HEK293 (cell line): Measurements from ENCODE around the gene ITGA11.

Experiments
- CTCF ChIA-PET: fragments of 350-600 bp; formaldehyde crosslinking; extraction: SDS; loops from one replicate; lab custom pipeline; 2021; ENCODE audit warnings: antibody characterized with exemption; lab: Yijun Ruan, JAX
- POLR2A ChIA-PET: fragments of 300-600 bp; formaldehyde crosslinking; extraction: SDS; loops from one replicate; lab custom pipeline; 2020; ENCODE audit warnings: antibody characterized with exemption, inconsistent platforms; lab: Yijun Ruan, JAX
- H3K27ac ChIP-seq: fragments of 200-500 bp; sonication (Bioruptor generic); 2 replicates; pipeline ENCODE4 v1.5.1; 2014; ENCODE audit warnings: low read depth, low read length, control low read depth, inconsistent platforms; ENCODE audit errors: extremely low read depth
- H3K36me3 ChIP-seq, 2 experiments: fragments of 200-500 bp in 1 of 2; sonication (Bioruptor generic) in 1 of 2; 1 replicate in 1 of 2; 2 replicates in 1 of 2; pipeline ENCODE4 v1.5.1; 2014 to 2017; ENCODE audit warnings: inconsistent platforms in 2 of 2, low read length in 2 of 2; ENCODE audit not compliant: control insufficient read depth in 2 of 2, insufficient read depth in 1 of 2
- H3K4me1 ChIP-seq: fragments of 200-500 bp; sonication (Bioruptor generic); 2 replicates; pipeline ENCODE4 v1.5.1; 2014; ENCODE audit warnings: mild to moderate bottlenecking, low read length, inconsistent platforms; ENCODE audit not compliant: control insufficient read depth, insufficient read depth
- H3K4me3 ChIP-seq: 2 replicates; pipeline ENCODE4 v1.5.1; 2011; ENCODE audit warnings: low read depth, mild to moderate bottlenecking, control low read depth, low read length, moderate library complexity
- H3K9me3 ChIP-seq: fragments of 200-500 bp; sonication (Bioruptor generic); 2 replicates; pipeline ENCODE4 v1.5.1; 2014; ENCODE audit warnings: low read depth, low read length, inconsistent platforms; ENCODE audit not compliant: control insufficient read depth, insufficient read depth
- BCL11A ChIP-seq: fragments of 450-650 bp; formaldehyde crosslinking; IDR thresholded peaks from 2 replicates; pipeline ENCODE4 v1.5.1; 2016; ENCODE audit warnings: low read depth, missing biosample characterization, missing genetic modification characterization
- FEZF1 ChIP-seq: fragments of 450-650 bp; formaldehyde crosslinking; IDR thresholded peaks from 2 replicates; pipeline ENCODE4 v1.5.1; 2016; ENCODE audit warnings: missing biosample characterization, missing genetic modification characterization
- GLIS2 ChIP-seq: fragments of 450-650 bp; formaldehyde crosslinking; IDR thresholded peaks from 2 replicates; pipeline ENCODE4 v1.5.1; 2016; ENCODE audit warnings: missing biosample characterization, missing genetic modification characterization
- KLF16 ChIP-seq: fragments of 450-650 bp; formaldehyde crosslinking; IDR thresholded peaks from 2 replicates; pipeline ENCODE4 v1.5.1; 2017; ENCODE audit warnings: missing biosample characterization, missing genetic modification characterization
- KLF8 ChIP-seq: fragments of 450-650 bp; formaldehyde crosslinking; IDR thresholded peaks from 2 replicates; pipeline ENCODE4 v1.5.1; 2016; ENCODE audit warnings: missing biosample characterization, missing genetic modification characterization
- OVOL3 ChIP-seq: fragments of 450-650 bp; formaldehyde crosslinking; IDR thresholded peaks from 2 replicates; pipeline ENCODE4 v1.5.1; 2016; ENCODE audit warnings: missing biosample characterization, missing genetic modification characterization
- REPIN1 ChIP-seq: fragments of 450-650 bp; formaldehyde crosslinking; IDR thresholded peaks from 2 replicates; pipeline ENCODE4 v1.5.1; 2017; ENCODE audit warnings: missing biosample characterization, missing genetic modification characterization, low read depth
- SP7 ChIP-seq: fragments of 450-650 bp; formaldehyde crosslinking; IDR thresholded peaks from 2 replicates; pipeline ENCODE4 v1.5.1; 2016; ENCODE audit warnings: missing biosample characterization, missing genetic modification characterization
- ZBTB48 ChIP-seq: fragments of 450-650 bp; formaldehyde crosslinking; IDR thresholded peaks from 2 replicates; pipeline ENCODE4 v1.5.1; 2016; ENCODE audit warnings: missing biosample characterization, missing genetic modification characterization
- ZNF140 ChIP-seq: fragments of 450-650 bp; formaldehyde crosslinking; IDR thresholded peaks from 2 replicates; pipeline ENCODE4 v1.5.1; 2016; ENCODE audit warnings: missing biosample characterization, missing genetic modification characterization
- ZNF184 ChIP-seq: fragments of 450-650 bp; IDR thresholded peaks from 2 replicates; pipeline ENCODE4 v1.5.1; 2018; ENCODE audit warnings: missing biosample characterization, mild to moderate bottlenecking, missing genetic modification characterization
- ZNF362 ChIP-seq: fragments of 450-650 bp; formaldehyde crosslinking; IDR thresholded peaks from 2 replicates; pipeline ENCODE4 v1.5.1; 2016; ENCODE audit warnings: missing biosample characterization, missing genetic modification characterization
- ZNF366 ChIP-seq: fragments of 450-650 bp; formaldehyde crosslinking; conservative IDR thresholded peaks from 2 replicates; pipeline ENCODE4 v1.5.1; 2016; ENCODE audit warnings: missing biosample characterization, missing genetic modification characterization
- ZNF433 ChIP-seq: fragments of 450-650 bp; formaldehyde crosslinking; IDR thresholded peaks from 2 replicates; pipeline ENCODE4 v1.5.1; 2016; ENCODE audit warnings: missing biosample characterization, missing genetic modification characterization, low read depth
- ZNF449 ChIP-seq: fragments of 450-650 bp; formaldehyde crosslinking; IDR thresholded peaks from 2 replicates; pipeline ENCODE4 v1.5.1; 2017; ENCODE audit warnings: missing biosample characterization, mild to moderate bottlenecking, missing genetic modification characterization, moderate library complexity
- ZNF488 ChIP-seq: fragments of 450-650 bp; formaldehyde crosslinking; IDR thresholded peaks from 2 replicates; pipeline ENCODE4 v1.5.1; 2016; ENCODE audit warnings: missing biosample characterization, missing genetic modification characterization
- ZNF510 ChIP-seq: fragments of 450-650 bp; formaldehyde crosslinking; IDR thresholded peaks from 2 replicates; pipeline ENCODE4 v1.5.1; 2018; ENCODE audit warnings: mild to moderate bottlenecking, missing genetic modification characterization, missing biosample characterization; ENCODE audit not compliant: insufficient replicate concordance
- ZNF513 ChIP-seq: fragments of 450-650 bp; IDR thresholded peaks from 2 replicates; pipeline ENCODE4 v1.5.1; 2018; ENCODE audit warnings: missing biosample characterization, missing genetic modification characterization
- ZNF548 ChIP-seq: fragments of 450-650 bp; formaldehyde crosslinking; IDR thresholded peaks from 2 replicates; pipeline ENCODE4 v1.5.1; 2016; ENCODE audit warnings: missing biosample characterization, missing genetic modification characterization
- ZNF549 ChIP-seq: fragments of 450-650 bp; IDR thresholded peaks from 2 replicates; pipeline ENCODE4 v1.5.1; 2018; ENCODE audit warnings: missing biosample characterization, missing genetic modification characterization, mild to moderate bottlenecking, inconsistent platforms, moderate library complexity
- ZNF600 ChIP-seq: fragments of 450-650 bp; formaldehyde crosslinking; IDR thresholded peaks from 2 replicates; pipeline ENCODE4 v1.5.1; 2016; ENCODE audit warnings: missing biosample characterization, missing genetic modification characterization
- ZNF623 ChIP-seq: fragments of 450-650 bp; formaldehyde crosslinking; IDR thresholded peaks from 2 replicates; pipeline ENCODE4 v1.5.1; 2016; ENCODE audit warnings: missing biosample characterization, missing genetic modification characterization
- ZNF624 ChIP-seq: fragments of 450-650 bp; formaldehyde crosslinking; IDR thresholded peaks from 2 replicates; pipeline ENCODE4 v1.5.1; 2017; ENCODE audit warnings: missing biosample characterization, missing genetic modification characterization
- ZNF629 ChIP-seq: fragments of 450-650 bp; formaldehyde crosslinking; IDR thresholded peaks from 2 replicates; pipeline ENCODE4 v1.5.1; 2017; ENCODE audit warnings: missing biosample characterization, missing genetic modification characterization
- ZNF639 ChIP-seq: fragments of 450-650 bp; formaldehyde crosslinking; IDR thresholded peaks from 2 replicates; pipeline ENCODE4 v1.5.1; 2016; ENCODE audit warnings: missing biosample characterization, missing genetic modification characterization
- ZNF747 ChIP-seq: fragments of 450-650 bp; formaldehyde crosslinking; IDR thresholded peaks from 2 replicates; pipeline ENCODE4 v1.5.1; 2016; ENCODE audit warnings: missing biosample characterization, missing genetic modification characterization
- ZNF768 ChIP-seq: fragments of 450-650 bp; formaldehyde crosslinking; IDR thresholded peaks from 2 replicates; pipeline ENCODE4 v1.5.1; 2018; ENCODE audit warnings: missing biosample characterization, mild to moderate bottlenecking, missing genetic modification characterization
- ZNF830 ChIP-seq: fragments of 450-650 bp; IDR thresholded peaks from 2 replicates; pipeline ENCODE4 v1.5.0; 2018; ENCODE audit warnings: missing biosample characterization, missing genetic modification characterization, low read depth, mild to moderate bottlenecking, moderate library complexity
- ZSCAN23 ChIP-seq: fragments of 450-650 bp; formaldehyde crosslinking; IDR thresholded peaks from 2 replicates; pipeline ENCODE4 v1.5.1; 2016; ENCODE audit warnings: missing biosample characterization, missing genetic modification characterization
- ZSCAN5A ChIP-seq: fragments of 450-650 bp; formaldehyde crosslinking; IDR thresholded peaks from 2 replicates; pipeline ENCODE4 v1.5.1; 2016; ENCODE audit warnings: missing biosample characterization, missing genetic modification characterization

ITGA11 gene

GRCh38 chr15:68352401-68353062 is 79.4 kb downstream of the ITGA11 start:
- H3K4me3 ChIP-seq = no peak overlapping the region
- ChIA-PET POLR2A (no interaction called here), CTCF (interaction anchor here (0.5 to 0.7 kb wide), 3 partner anchors 31 to 100 kb away, joined by 3 to 4 read pairs (median 3); no protein-coding TSS in a partner anchor)
- H3K4me1 ChIP-seq = no peaks in the 10 kb centered on the region
- no peaks in the 10 kb centered on the region for H3K36me3 ChIP-seq
- H3K9me3 ChIP-seq = no peaks in the 10 kb centered on the region
- H3K27ac ChIP-seq = no peak overlapping the region
- TF ChIP-seq ZNF433 (no peak), FEZF1 (no peak), ZNF488 (no peak), ZNF747 (tag by site-specific recombination) (no peak), ZNF140 (tag by site-specific recombination) (no peak), OVOL3 (tag by site-specific recombination) (no peak), ZNF548 (tag by site-specific recombination) (no peak), KLF8 (tag by site-specific recombination) (no peak; the same call in 1 of the 2 replicates), ZNF629 (tag by site-specific recombination) (peak; percentile 30; the same call in 1 of the 2 replicates), ZNF830 (tag by site-specific recombination) (no peak), ZBTB48 (tag by site-specific recombination) (no peak), GLIS2 (tag by site-specific recombination) (no peak), ZNF362 (no peak), ZNF623 (tag by site-specific recombination) (no peak), SP7 (no peak), BCL11A (tag by site-specific recombination) (no peak), REPIN1 (tag by site-specific recombination) (no peak), ZNF449 (no peak), KLF16 (tag by site-specific recombination) (no peak), ZSCAN23 (tag by site-specific recombination) (no peak), ZNF549 (no peak), ZNF366 (tag by site-specific recombination) (no peak), ZNF513 (tag by site-specific recombination) (no peak), ZSCAN5A (tag by site-specific recombination) (no peak), ZNF510 (tag by site-specific recombination) (no peak), ZNF624 (tag by site-specific recombination) (no peak), ZNF639 (no peak), ZNF600 (peak; percentile 19; the same call in 1 of the 2 replicates), ZNF184 (0 out of 2 replicates have a peak, but pooled peaks have one; percentile 9), ZNF768 (tag by site-specific recombination) (no peak)
